NCI-H2081 (cell line): ENCODE data around the gene DBX2.
"Not testable (repeated sequence)": the region's sequence is repeated elsewhere in the genome, so short reads cannot be mapped to it uniquely, and the experiment has no call there.

Experiments used
- DNase-seq, 2 experiments: peaks; one replicate each; lab custom pipeline; 2025; lab: John Stamatoyannopoulos, UW

DBX2 gene

GRCh38 chr12:45050751-45051571, at the start of gene DBX2:
Gene DBX2, minus strand, starts transcription at chr12:45051099. Its CDS starts 172 bp downstream, at chr12:45050927.
- peak; percentile 39 to 55 for DNase-seq

DNA sequence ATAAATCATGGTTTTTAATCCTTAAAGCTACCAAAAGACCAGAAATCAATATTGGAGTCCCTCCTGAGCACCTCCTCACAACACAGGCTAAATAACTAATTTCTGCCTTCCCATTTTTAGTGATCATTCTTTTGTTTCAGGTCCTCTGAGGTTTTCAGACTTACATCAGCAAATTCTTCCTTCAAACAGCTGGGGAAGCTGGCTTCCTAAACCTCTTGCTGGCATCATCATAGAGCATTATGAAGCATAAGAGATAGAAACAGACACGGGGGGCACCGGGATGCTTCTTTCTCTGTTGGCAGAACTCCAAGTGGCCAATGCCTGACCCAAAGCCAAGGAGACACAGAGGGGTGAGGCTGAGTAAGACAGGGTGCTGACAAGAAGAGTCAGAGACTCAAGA, 47.9 kb upstream of the DBX2 start:
- DNase-seq = no peak

- DNase-seq = not testable (repeated sequence)
Observed at GRCh38 chr12:45095417-45095816, 44.5 kb upstream of the DBX2 start.

- no peak for DNase-seq
Observed at GRCh38 chr12:45093051-45093450, 42.2 kb upstream of the DBX2 start.

DNA sequence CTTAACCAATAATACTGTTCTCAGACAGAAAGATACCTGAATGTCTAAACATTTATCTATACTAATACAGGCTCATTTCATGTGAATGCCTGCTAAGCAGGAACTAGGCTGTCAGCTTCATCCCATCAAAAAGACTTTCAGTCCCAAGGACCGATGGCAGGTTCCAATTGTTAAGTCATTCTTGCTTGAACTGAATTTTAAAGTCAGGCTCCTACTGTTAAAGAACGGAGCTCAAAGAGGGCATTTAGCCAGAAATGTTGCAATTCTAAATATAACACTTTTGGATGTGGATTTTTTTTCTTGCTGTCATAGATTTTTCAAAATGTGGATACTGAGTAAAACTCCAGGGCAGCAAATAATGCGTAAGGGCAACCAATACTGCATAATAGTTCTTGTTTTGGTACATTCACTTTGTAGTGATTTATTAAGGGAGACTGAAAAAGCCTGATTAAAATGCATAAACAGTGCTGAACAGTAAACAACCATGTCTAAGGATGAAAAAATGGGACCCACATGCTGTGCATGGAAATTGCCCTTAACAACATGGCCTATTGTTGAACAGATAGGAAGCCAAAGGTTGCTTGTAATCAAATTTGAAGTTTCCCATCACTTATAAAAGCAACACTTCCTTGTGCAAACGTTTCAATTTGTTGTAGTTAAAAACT, 38.6 kb upstream of the DBX2 start:
- DNase-seq = no peak

- DNase-seq = no peak
Observed at GRCh38 chr12:45088608-45089007, 37.7 kb upstream of the DBX2 start.

GRCh38 chr12:45084248-45084647, 33.3 kb upstream of the DBX2 start:
- not testable (repeated sequence) for DNase-seq

DNA sequence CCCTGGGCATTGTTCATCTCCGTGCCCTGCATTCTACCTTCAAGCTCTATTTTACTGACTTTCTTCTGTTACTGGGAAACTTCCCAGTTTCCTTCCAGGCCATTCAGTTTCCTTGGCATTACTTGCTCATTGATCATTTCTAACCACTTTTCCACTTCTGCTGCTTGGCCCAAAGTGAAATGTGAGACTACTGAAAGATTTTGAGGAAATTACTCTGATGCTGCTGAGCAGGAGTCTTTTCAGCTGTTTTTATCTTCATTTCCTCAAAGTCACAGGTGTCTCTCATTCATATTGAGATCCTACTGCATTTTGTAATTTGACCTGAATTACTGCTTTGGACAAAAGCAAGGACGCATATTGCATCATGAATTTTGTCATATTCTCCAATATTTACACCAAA, 26.4 kb upstream of the DBX2 start:
- no peak for DNase-seq

- no peak for DNase-seq
Observed at GRCh38 chr12:45076417-45077026, 25.6 kb upstream of the DBX2 start.

GRCh38 chr12:45075587-45076282, 24.8 kb upstream of the DBX2 start:
- no peak for DNase-seq

GRCh38 chr12:45065125-45065626, 14.3 kb upstream of the DBX2 start:
- no peak for DNase-seq

- no peak for DNase-seq
Observed at GRCh38 chr12:45060976-45061375, 10.1 kb upstream of the DBX2 start.

- peak in 1 of 2 experiments; percentile 1 for DNase-seq
Observed at GRCh38 chr12:45051572-45052125, 750 bp upstream of the DBX2 start.

GRCh38 chr12:45049912-45050750, 768 bp downstream of the DBX2 start:
- DNase-seq = no peak

DNA sequence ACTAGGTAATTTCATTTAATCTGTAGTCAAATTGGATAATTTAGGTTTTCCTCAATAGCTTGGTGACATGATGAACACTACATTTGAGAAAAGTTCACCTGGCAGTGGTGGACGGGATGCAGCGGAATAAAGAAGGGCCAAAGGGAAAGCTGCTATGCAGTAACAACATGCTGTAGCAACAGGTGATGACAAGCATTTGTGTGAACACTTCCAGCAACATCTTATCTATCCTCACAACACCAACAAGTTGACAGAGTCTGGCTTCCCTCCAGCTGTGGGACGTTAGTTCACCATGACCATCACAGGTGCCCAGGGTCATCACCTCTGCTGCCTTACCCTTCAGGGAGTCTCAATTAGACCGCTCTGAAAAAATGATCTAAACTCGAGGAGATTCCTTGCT, 8.3 kb downstream of the DBX2 start:
- no peak for DNase-seq

GRCh38 chr12:45040977-45041376, 9.9 kb downstream of the DBX2 start:
- no peak for DNase-seq

- DNase-seq = no peak
Observed at GRCh38 chr12:45039757-45040156, 11.1 kb downstream of the DBX2 start.

GRCh38 chr12:45034861-45035265, 16.0 kb downstream of the DBX2 start:
- no peak for DNase-seq

DNA sequence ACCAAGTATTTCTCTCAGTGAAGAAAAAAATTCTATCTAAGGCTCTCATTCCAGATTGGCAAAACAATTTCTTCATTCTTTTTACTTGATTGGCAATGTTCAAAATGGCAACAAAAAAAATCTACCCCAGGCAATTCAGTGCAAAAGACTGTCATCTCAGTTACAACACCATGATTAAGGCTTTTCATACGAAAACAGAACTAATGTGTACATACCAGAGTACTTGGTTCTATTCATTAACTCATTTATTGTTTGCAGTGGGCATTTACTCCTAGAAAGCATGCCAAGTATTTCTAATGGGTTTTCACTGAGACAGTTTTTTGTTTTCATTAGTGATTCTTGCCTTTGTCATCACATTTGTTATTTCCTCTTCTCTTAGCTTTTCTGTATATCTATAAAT, 33.0 kb downstream of the DBX2 start:
- DNase-seq = no peak

- DNase-seq = no peak
Observed at GRCh38 chr12:45014396-45014795, 36.5 kb downstream of the DBX2 start.

DNA sequence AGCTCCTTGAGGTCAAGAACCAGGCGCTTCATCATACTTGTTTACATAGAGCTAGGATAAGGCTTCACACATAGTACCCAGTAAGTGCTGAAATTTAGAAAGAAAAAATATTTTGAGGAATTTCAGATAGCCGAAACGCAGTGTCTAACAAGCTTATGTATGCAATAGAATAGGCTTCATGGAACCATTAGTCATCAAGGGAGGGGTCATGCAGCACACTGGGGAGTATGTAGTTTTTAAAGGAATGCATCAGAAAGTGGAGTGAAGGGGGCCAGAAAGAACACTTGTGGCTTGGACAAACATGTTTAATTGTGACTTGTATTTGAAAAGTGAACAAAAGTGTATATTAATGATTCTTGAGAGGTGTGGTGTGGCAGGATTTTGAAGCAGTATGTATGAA, 38.1 kb downstream of the DBX2 start:
- no peak for DNase-seq
